IPS-18a (cell line): ENCODE results near the gene CNOT8.
"Not testable (repeated sequence)": the region's sequence is repeated elsewhere in the genome, so short reads cannot be mapped to it uniquely, and the experiment has no call there.

Experiments used
- H3K27ac ChIP-seq: one replicate; pipeline ENCODE4 v1.5.1; 2013; ENCODE audit warnings: low read length
- H3K27me3 ChIP-seq: one replicate; pipeline ENCODE4 v1.6.1; 2013; ENCODE audit warnings: mild to moderate bottlenecking, low read length; ENCODE audit not compliant: control insufficient read depth, insufficient read depth
- H3K36me3 ChIP-seq: one replicate; pipeline ENCODE4 v1.6.1; 2013; ENCODE audit warnings: low read depth, low read length; ENCODE audit not compliant: control insufficient read depth
- H3K4me1 ChIP-seq: one replicate; pipeline ENCODE4 v1.6.1; 2013; ENCODE audit warnings: low read depth, low read length; ENCODE audit not compliant: control insufficient read depth
- H3K4me3 ChIP-seq: one replicate; pipeline ENCODE4 v1.5.1; 2013; ENCODE audit warnings: low read length
- H3K9ac ChIP-seq: one replicate; pipeline ENCODE4 v1.6.1; 2013; ENCODE audit warnings: mild to moderate bottlenecking, low read length, moderate library complexity
- H3K9me3 ChIP-seq: one replicate; pipeline ENCODE4 v1.6.1; 2013; ENCODE audit warnings: low read depth, low read length; ENCODE audit not compliant: control insufficient read depth

Gene CNOT8

GRCh38 chr5:154820383-154820782 lies 38.0 kb upstream of the CNOT8 start:
- no peak overlapping the region for H3K27ac ChIP-seq
- H3K4me1 ChIP-seq = no peaks in the 10 kb centered on the region
- H3K27me3 ChIP-seq = no peaks in the 10 kb centered on the region
- peaks cover 40% of the 10 kb centered on the region for H3K36me3 ChIP-seq
- no peak overlapping the region for H3K4me3 ChIP-seq
- H3K9ac ChIP-seq = no peak overlapping the region
- no peaks in the 10 kb centered on the region for H3K9me3 ChIP-seq

DNA sequence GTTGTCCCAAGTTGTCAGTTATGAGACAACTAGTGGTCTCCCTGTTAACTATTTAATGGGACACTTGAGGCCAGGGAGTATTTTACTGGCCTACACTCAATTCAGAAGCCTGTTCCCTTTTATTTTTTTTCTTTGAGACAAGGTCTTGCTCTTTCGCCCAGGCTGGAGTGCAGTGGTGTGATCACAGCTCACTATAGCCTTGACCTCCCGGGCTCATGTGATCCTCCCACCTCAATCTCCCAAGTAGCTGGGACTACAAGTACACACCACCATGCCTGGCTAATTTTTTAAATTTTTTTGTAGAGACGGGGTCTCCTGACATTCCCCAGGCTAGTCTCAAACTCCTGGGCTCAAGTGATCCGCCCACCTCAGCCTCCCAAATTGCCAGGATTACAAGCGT lies 35.5 kb upstream of the CNOT8 start:
- peaks cover 20% of the 10 kb centered on the region for H3K36me3 ChIP-seq
- H3K9ac ChIP-seq, H3K4me3 ChIP-seq, H3K9me3 ChIP-seq, H3K27ac ChIP-seq, H3K4me1 ChIP-seq, H3K27me3 ChIP-seq: not testable (repeated sequence)

DNA sequence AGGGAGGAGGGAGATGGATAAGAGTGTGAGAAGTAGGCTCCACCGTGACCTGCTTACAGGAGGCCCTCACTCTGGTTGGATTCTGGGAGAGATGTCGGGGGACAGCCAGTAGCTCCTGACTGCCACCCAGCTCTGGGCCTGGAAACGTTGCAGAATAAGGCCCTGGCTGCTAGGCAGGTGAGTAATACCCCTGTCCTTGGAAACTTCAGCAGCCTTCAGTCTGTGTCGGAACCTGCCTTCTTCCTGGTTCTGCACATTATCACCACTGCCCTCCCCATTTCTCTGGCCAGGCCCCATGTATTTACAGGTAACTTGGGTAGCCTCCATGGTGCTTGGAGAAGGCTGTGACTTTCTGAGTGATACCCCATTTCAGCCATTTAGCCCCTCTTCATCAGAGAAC lies 34.8 kb upstream of the CNOT8 start:
- Histone ChIP-seq H3K4me1 (no peaks in the 10 kb centered on the region), H3K9ac (no peak overlapping the region), H3K4me3 (no peak overlapping the region), H3K27me3 (no peaks in the 10 kb centered on the region), H3K27ac (no peak overlapping the region), H3K36me3 (peaks cover 14% of the 10 kb centered on the region), H3K9me3 (no peaks in the 10 kb centered on the region)

- peaks cover 11% of the 10 kb centered on the region for H3K36me3 ChIP-seq
- no peaks in the 10 kb centered on the region for H3K27me3 ChIP-seq
- H3K4me1 ChIP-seq = no peaks in the 10 kb centered on the region
- no peak overlapping the region for H3K4me3 ChIP-seq
- no peak overlapping the region for H3K9ac ChIP-seq
- H3K27ac ChIP-seq = no peak overlapping the region
- no peaks in the 10 kb centered on the region for H3K9me3 ChIP-seq
Measured at GRCh38 chr5:154824070-154824469, 34.4 kb upstream of the CNOT8 start.

- Histone ChIP-seq H3K27ac (no peak overlapping the region), H3K36me3 (peaks cover 17% of the 10 kb centered on the region), H3K4me1 (no peaks in the 10 kb centered on the region)
Measured at GRCh38 chr5:154829181-154829588, 29.2 kb upstream of the CNOT8 start.

GRCh38 chr5:154829589-154830218 lies 28.7 kb upstream of the CNOT8 start:
- H3K27ac ChIP-seq = no peak overlapping the region
- no peaks in the 10 kb centered on the region for H3K4me1 ChIP-seq
- H3K9ac ChIP-seq = no peak overlapping the region

More at GRCh38 chr5:154829181-154829588, 29.2 kb upstream of the CNOT8 start:
- Histone ChIP-seq H3K9ac (no peak overlapping the region), H3K27me3 (no peaks in the 10 kb centered on the region), H3K9me3 (no peaks in the 10 kb centered on the region), H3K4me3 (no peak overlapping the region)

GRCh38 chr5:154830219-154830595 lies 28.2 kb upstream of the CNOT8 start:
- Histone ChIP-seq H3K9ac (no peak overlapping the region), H3K9me3 (no peaks in the 10 kb centered on the region), H3K4me3 (no peak overlapping the region), H3K4me1 (no peaks in the 10 kb centered on the region), H3K27ac (no peak overlapping the region), H3K36me3 (peaks cover 17% of the 10 kb centered on the region), H3K27me3 (no peaks in the 10 kb centered on the region)

More at GRCh38 chr5:154829589-154830218, 28.7 kb upstream of the CNOT8 start:
- Histone ChIP-seq H3K36me3 (peaks cover 17% of the 10 kb centered on the region), H3K4me3 (no peak overlapping the region), H3K27me3 (no peaks in the 10 kb centered on the region), H3K9me3 (no peaks in the 10 kb centered on the region)

GRCh38 chr5:154830596-154830995 lies 27.8 kb upstream of the CNOT8 start:
- H3K4me3 ChIP-seq = no peak overlapping the region
- no peaks in the 10 kb centered on the region for H3K27me3 ChIP-seq
- no peaks in the 10 kb centered on the region for H3K4me1 ChIP-seq
- H3K36me3 ChIP-seq = peaks cover 17% of the 10 kb centered on the region
- H3K9ac ChIP-seq = no peak overlapping the region
- no peaks in the 10 kb centered on the region for H3K9me3 ChIP-seq
- no peak overlapping the region for H3K27ac ChIP-seq

GRCh38 chr5:154831451-154831850 lies 27.0 kb upstream of the CNOT8 start:
- no peak overlapping the region for H3K27ac ChIP-seq
- no peaks in the 10 kb centered on the region for H3K9me3 ChIP-seq
- no peaks in the 10 kb centered on the region for H3K4me1 ChIP-seq
- no peak overlapping the region for H3K9ac ChIP-seq
- no peak overlapping the region for H3K4me3 ChIP-seq
- H3K36me3 ChIP-seq = peaks cover 17% of the 10 kb centered on the region
- H3K27me3 ChIP-seq = no peaks in the 10 kb centered on the region

- H3K4me1 ChIP-seq, H3K9me3 ChIP-seq, H3K27me3 ChIP-seq, H3K9ac ChIP-seq, H3K27ac ChIP-seq, H3K4me3 ChIP-seq: not testable (repeated sequence)
- H3K36me3 ChIP-seq = peaks cover 17% of the 10 kb centered on the region
Measured at GRCh38 chr5:154832804-154833203, 25.6 kb upstream of the CNOT8 start.

- no peaks in the 10 kb centered on the region for H3K4me1 ChIP-seq
- peaks cover 17% of the 10 kb centered on the region for H3K36me3 ChIP-seq
- H3K9me3 ChIP-seq = no peaks in the 10 kb centered on the region
- H3K27ac ChIP-seq = no peak overlapping the region
- H3K4me3 ChIP-seq = no peak overlapping the region
- H3K27me3 ChIP-seq = no peaks in the 10 kb centered on the region
- no peak overlapping the region for H3K9ac ChIP-seq
Measured at GRCh38 chr5:154834053-154834452, 24.4 kb upstream of the CNOT8 start.

DNA sequence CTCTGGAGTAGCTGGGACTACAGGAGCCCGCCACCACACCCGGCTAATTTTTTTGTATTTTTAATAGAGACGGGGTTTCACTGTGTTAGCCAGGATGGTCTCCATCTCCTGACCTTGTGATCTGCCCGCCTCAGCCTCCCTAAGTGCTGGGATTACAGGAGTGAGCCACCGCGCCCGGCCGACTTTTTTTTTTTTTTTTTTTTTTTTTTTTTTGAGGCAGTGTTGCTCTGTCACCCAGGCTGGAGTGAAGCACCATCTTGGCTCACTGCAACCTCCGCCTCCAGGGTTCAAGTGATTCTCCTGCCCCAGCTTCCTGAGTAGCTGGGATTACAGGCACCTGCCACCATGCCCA lies 22.8 kb upstream of the CNOT8 start:
- H3K9ac ChIP-seq, H3K27me3 ChIP-seq, H3K36me3 ChIP-seq, H3K4me1 ChIP-seq, H3K4me3 ChIP-seq, H3K27ac ChIP-seq, H3K9me3 ChIP-seq: not testable (repeated sequence)
